CD4-positive, CD25-positive, alpha-beta regulatory T cell (primary cell): ENCODE results near the gene ELMO1. TPM values are rescaled to one million over a fixed set of nuclear protein-coding genes. Genes with fewer than 3 reads are reported as not detected.

Experiments
- polyA plus RNA-seq, 4 donors: library from polyadenylated mRNA; unstranded; fragments of 300-500 nt; fragmentation: Illumina TruSeq; gene quantifications; one replicate each; pipeline ENCODE4 v1.2.3, GENCODE V29; 2021
- total RNA-seq: library from RNA; stranded (reverse); gene quantifications from one replicate; pipeline ENCODE4 v1.2.3, GENCODE V29; 2022

Gene ELMO1
- total and polyA plus RNA-seq, 5 donors from 2014 or later: 39.5 to 162 (median 53.5) TPM

Other genes with a start within 250 kb of the ELMO1 start
- not detected for gene GPR141, start 234.9 kb upstream of the ELMO1 start, total RNA-seq
- not detected for gene GPR141, start 234.9 kb upstream of the ELMO1 start, polyA plus RNA-seq